ENCODE results near the gene IL1B.

Gene IL1B

DNA sequence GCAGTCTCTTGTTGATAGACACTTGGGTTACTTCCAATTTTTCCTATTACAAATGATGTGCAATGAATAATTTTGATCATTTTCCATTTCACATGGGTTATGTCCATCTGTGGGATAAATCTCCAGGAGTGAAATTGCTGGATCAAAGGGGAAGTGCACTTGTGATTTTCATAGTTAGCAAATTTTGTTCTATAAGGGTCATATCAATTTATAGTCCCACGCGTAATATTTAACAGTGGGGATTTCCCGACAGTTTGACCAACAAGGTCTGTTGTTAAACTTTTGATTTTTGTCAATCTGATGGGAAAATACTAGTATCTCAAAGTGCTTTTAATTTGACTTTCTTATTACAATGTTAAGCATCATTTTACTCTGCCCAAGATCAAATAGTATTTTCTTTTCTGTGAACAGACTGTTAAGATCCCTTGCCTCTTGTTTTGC, 8.3 kb downstream of the IL1B start:
- DNase-seq = no peak

DNA sequence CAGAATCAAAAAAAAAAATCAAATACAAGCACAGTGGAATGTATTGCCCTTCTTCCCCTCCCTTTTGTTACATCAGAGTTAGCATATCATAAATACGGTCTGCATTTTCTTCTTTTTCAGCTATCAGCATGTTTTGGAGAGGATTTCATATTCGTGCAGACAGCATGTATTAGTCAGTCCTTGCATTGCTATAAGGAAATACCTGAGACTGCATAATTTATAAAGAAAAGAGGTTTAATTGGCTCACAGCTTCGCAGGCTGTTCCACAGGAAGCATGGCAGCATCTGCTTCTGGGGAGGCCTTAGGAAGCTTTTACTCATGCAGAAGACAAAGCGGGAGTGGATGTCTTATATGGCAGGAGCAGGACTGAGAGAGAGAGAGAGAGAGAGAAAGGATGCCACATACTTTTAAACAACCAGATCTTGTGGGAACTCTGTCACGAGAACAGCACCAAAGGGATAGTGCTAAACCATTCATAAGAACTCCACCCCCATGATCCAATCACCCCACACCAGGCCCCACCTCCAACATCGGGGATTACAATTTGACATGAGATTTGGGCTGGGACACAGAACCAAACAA, 8.9 kb downstream of the IL1B start:
- DNase-seq = no peak

DNA sequence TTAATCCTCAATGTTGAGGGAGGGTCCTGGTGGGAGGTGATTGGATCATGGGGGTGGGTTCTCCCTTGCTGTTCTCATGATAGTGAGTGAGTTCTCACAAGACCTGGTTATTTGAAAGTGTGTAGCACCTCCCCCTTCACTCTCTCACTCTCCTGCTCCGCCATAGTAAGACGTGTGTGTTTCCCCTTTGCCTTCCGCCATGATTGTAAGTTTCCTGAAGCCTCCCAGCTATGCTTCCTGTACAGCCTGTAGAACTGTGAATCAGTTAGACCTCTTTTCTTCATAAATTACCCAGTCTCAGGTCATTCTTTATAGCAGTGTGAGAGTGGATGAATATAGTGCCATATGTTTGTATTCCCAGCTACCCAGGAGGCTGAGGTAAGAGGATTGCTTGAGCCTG, 9.6 kb downstream of the IL1B start:
- no peak for DNase-seq

DNA sequence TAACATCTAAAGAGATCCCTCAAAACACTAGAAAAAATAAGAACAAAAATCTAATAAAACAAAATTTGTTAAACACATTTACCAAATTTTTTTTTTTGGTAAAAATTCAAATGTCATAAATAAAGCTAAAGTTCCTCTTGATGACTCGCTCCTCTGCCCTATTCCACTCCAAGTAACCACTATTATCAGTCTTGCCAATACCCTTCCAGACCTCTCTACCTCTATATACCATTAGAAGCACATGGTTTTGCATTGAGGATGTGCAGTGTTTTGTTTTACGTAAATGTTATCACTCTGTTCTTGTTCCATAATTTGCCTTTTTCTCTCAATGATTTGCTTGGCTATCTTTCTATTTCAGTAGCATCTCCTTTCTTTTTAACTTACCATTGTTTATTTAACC, 10.9 kb downstream of the IL1B start:
- no peak for DNase-seq

DNA sequence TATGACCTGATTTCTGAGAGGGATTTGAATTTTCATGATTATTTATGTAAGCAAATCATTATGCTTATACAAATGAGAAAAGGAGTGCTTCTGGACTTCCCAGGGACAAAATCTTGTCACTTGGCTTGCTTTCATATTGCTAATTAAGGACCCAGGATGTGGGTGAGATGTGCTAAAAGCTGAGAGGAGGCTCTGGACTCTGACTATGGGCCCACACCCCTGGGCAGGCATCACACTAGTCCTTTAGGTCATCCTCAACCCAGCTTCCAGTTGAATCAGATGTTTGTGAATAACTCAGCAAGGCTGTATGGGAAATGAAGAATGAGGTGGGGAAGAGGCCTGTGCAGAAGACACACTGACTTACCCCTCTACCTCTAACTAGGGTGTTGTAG, 11.9 kb downstream of the IL1B start:
- DNase-seq = no peak

DNA sequence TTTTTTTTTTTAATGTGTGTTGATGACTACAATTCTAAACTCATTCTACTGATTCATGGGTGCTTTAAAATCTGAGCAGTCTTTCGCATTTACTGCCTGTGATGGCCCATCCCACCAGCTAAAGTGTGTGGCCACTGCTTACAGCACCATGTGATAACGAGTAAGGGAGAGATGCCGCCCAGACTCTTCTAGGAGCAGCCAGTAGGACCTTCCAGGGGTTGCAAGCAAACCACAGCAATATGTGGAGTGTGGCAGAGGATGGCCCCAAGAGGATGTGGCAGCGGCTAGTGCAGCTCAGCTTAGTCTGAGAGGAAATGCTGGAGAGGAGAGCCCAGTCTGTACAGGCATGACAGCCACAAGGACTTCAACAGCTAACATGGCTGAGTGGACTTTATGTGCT, 14.9 kb downstream of the IL1B start:
- DNase-seq = no peak

DNA sequence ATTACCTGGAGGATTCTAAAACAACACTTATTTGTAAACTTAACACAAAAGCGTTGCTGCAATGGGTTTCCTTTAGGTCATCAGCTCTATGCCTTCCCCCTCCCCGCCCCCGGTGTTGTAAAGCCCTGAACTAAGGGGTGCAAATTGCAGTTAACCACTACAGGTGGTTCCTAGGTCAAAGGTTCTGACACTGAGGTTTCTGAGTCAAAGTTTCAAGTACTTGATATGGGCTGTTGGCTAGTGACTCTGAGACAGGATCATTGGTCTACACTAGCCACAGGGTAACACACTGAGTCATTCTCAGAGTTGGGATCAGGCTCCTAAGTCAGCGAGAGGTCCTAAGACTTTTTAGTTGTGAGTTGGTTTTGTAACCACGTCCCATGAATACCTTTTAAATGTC, 15.4 kb downstream of the IL1B start:
- DNase-seq = no peak

DNA sequence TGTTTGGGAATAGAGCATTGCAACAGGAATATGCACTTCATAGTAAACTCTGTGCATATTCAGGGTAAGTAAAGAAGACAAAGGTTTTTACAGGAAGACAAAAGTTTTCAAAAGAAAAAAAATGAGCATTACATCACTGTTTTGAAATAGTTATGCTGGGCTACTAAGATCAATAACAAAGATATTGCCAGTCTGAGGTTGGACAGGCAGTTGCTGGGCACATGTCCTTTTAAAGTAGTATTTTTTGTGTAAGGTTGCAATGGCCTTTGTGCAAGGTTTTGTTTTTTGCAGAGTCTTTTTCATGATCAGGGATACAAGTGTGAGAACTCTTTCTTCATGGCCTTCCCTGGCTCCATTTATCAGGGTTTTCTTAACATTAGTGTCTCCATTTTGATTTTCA, 16.2 kb downstream of the IL1B start:
- no peak for DNase-seq

DNA sequence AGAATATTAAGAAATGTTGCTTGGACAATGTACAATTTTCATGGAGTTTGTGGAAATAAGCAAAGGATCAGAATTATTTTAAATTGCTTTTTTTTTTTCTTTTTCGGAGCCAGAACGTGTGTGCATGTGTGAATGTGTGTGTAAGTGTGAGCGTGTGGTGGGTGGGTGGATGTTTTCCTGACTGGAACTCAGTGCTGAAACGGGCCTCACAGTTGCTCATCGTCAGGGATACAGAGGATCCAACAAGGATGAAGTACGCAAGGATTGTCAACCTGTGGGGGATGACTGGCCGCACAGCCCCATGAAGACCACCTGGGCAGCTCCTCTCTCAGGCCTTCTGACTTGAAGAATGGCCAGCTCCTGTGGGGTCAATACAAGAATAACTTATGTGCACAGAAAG, 17.5 kb downstream of the IL1B start:
- no peak for DNase-seq

DNA sequence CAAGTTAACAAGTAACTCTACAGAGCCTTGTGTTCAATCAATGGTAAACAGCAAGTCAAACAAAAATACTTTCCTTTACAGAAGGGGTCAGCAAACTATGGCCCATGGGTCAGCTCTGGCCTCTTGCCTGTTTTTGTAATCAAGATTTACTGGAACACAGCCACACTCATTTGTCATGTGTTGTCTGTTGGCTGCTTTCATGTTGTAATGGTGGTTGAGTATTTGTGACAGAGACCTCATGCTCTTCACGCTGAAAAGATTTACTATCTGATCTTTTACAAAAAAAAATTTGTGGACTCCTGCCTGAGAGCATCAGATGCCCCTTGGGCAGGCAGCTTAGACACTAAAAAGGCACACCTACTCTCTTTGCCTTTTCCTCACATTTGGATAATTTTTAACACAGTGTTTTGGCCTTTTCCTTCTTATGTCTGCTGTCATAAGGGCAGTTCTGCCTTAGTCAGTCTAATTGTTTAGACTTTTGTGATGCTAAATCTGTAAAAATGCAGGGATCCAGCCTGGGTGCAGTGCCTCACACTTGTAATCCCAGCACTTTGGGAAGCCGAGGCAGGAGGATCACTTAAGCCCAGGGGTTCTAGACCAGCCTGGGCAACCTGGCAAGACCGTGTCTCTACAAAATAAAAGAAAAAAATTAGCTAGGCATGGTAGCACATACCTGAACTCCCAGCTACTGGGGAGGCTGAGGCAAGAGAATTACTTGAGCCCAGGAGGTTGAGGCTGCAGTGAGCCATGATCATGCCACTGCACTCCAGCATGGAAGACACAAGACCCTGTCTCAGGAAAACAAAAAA, 18.3 kb downstream of the IL1B start:
- DNase-seq = no peak

DNA sequence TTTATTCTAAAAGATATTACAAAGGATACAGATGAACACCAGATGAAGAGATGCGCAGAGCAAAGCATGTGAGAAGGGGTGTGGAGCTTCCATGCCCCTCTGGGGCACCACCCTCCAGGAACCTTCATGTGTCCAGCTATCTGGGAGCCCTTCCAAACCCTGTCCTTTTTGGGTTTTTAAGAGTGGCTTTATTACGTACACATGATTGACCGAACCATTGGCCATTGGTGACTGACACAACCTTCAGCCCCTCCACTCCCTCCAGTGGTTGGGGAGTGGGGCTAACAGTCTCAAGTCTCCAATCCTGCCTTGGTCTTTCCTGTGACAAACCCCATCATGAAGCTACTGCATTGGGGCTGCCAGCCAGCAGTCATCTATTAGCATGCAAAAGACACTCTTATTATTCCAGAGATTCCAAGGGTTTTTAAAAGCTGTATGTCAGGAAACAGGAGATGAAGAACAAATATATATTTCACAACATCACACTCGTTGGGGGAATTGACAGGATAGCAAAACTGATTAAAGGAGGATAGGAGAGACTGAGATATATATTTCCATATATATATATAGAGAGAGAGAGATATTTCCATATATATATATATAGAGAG, 19.4 kb downstream of the IL1B start:
- DNase-seq = no peak

DNA sequence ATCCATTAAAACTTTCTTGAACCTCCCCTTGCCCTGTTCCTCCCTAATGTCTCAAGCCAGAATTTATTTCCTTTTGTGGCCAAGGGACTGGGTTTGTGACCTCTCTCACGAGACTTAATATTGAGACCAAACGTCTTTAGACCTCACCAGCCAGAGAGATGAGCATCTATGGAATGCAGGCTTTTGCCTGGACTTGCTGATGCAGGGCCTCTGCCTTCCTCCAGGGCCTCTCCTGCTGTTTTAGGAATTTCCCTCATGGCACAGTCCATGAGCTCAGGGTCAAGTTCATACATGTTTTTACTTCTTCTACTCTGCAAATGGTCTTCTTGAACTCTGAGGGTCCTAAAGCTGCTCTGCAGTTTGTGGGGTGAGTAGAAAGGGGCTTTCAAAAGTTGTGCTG, 22.3 kb downstream of the IL1B start:
- DNase-seq = no peak

DNA sequence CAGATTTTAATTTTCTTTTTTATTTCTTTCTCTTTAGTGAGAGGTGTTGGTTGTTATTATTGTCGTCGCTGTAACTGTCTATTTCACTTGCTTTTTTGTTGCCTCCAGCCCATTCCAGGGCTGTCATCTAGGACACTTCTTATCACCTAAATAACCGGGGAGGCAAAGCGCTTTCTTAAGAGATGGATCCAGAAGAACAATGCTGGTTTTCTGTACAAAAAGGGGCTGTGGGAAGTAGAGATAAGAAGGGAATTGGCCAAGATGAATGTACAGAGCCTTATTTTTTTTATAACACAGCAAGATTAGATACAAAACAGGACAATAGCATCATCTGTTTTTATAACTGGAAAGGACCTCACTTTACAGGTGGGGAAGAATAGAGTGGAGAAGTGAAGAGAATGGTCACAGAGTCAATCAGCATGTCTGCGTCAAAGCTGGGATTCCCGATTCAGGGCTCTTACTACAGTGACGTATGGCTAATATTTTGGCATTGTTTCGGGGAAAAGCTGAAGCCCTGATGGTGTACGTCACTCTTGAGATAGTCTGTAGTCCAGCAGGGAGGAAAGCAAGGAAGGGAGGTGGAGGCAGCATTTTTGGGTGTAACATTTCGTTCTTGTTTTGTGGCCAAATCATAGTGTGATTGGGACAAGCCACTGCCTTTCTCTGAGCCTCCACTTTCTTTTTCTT, 23.2 kb downstream of the IL1B start:
- no peak for DNase-seq

DNA sequence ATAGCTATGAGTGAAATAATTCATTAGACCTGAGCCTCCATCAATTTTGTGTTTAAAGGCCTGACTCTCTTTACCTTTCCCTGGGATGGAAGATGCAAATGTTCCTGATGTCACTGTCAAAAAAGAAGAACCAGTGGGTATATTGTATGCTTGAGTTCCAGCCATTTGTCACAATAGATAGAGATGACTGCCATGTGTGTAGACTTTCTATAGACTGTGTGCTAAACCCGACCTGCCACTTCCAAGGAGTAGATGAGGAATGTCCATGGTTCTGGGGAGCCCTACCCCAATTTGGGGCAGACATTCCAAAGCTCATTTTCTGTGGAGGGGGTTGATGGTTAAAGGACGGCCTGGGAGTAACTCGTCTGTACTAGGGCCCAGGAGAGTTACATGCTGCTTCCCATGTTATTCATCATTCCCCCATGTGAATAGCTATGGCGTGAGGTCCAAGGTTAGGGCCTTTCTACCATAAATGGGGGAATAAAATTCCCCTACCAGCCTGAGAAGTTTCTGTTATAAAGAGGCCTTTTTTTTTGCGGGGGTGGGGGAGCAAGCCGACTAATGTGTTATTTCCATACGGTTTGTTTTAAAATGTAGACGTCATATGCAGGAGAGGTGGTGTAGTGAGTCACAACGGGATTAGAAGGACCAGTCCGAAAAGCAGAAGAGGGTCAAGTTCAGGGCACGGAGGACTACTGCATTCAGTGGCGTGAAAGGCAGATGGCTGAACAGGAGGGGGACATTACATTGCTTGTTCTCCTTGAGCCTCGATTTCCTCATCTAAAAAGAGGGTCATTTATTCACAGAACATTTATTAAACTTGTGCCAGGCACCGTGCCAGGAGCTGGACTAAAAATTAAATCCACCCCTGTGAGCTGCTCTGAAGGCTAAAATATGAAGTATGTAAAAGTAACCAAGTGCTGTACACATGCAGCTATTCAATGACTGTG, 24.0 kb downstream of the IL1B start:
- no peak for DNase-seq

DNA sequence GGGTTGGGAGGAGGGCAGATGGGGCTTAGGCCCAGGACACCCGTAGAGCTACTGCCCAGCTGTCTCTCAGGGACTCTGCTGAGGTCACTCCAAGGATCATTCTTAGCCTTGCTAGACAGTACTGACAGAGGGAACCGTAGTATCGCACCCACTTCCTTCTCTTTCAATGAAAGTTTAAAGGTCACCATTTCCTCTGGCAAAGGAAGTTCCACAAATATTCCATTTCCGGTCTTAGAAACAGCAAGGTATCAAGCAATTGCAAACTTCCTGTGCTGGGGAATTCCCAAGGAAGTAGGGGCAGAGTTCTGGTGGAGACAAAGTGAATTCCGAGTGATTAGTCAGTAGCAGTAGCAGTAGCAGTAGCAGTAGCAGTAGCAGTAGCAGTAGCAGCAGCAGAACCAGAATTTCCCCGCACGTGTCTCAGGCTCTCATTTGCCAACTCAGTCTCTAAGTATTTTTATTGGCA, 24.7 kb downstream of the IL1B start:
- no peak for DNase-seq

DNA sequence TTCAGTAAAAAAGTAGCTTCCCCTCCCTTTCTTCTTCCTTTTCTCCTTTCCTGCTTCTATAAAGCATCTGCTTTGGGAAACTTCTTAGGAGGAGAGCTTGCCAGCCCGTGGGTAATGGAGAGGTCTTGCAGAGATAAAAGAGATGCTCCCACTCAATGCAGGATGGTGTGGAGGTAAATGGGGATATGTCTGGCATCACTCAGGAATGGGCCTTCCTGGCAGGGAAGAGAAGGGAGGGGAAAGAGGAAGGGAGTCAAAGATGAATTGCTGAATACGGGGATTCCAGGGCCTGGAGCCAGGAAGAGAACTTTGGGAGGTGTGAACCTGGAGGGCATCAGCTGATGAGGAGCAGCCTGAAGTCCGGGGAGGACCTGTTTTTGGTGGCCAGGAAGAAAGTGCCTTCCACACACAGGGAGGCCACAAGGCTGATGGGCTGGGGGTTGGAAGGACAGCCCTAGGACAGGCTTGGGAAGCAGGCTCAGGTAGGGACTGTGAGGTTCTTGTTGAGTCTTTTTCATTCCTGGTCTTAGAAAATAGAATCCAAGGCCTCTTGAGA, 25.2 kb downstream of the IL1B start:
- no peak for DNase-seq

DNA sequence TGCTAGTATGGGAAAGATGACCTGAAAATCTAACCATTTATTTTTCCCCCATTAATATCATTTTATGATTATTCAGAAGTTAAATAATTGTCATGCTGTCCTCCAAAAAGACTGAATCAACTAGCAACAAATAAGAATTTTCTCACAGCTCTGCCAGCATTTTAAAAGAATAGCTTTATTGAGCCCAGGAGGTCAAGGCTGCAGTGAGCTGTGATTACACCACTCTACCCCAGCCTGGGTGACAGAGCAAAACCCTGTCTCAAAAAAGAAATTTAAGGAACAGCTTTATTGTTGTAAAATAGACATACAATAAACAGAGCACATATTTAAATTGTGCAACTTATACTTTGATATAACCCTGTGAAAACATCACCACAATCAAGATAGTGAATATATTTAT, 27.5 kb downstream of the IL1B start:
- DNase-seq = no peak

DNA sequence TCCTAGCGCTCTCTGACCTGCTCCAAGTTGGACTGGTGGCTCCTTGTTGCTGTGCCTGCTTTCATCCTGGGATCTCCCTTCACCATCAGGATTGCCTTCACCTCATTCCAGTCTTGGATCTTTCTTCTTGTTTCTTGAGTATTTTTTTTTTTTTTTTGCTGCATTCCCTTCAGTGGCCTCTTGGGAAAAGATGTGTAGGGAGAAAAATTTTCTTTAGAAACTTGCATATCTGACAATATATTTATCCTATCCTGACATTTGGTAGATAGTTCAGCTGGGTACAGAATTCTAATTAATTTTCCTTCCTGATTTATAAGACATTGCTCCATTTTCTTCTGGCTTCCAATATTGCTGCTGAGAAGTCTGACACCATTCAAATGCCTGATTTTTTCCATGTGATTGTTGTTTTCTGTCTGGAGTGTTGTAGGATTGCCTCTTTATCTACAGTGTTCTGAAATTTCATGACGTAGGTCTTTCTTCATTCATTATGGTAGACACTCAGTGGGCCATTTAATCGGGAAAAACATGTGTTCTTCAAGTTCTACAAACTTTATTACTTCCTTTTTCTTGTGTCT, 29.3 kb downstream of the IL1B start:
- DNase-seq = no peak

DNA sequence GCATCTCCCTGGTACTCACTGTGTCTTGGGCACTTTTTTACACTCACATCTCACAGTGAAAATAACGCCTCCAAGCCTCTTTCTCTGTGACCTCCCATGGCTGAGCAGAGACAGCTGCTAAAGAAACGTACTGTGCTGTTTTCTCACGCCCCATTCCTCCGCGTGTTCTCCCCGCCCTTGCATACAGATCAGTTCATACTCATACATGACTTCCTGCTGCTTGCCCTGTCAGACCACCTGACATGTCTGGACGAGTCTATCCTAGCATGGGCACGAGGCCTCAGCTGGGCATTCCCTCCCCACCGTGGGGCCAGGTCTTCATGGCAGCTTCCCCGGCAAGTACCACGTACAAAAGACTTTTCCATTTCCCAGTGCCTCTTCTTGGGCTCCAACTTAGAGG, 31.0 kb downstream of the IL1B start:
- no peak for DNase-seq

DNA sequence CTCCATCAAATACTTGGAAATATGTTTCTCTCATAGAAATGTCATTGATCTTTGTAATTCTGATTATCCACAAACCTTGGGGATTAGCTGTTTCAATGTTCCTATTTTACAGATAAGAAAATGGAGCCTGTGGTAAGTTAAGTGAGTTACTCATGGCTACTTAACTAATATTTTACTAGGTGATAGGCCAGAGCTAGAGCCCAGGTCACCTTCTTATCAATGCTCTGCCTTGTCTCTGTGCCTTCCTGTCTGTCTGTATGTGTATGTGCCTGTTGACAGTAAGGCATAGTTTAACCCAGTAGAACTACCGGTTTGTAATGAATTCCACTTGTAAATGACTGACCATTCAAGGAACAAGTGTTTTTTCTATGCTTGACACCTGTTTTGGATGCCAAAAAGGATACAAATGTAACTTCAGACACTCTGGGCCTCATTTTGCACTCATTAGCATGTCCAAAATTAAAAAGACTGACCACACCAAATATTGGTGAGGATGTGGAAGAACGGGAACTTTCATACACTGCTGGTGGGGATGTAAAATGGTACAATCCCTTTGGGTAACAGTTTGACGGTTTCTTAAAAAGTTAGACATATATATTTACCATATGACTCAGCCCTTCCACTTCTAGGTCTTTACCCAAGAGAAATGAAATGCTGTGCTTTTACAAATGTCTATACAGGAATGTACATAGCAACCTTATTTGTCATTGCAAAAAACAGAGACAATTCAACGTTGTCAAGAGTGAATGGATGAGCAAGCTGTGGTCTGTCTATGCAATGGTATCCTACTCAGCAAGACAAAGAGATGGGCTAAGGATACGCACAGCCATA, 32.7 kb downstream of the IL1B start:
- DNase-seq = no peak
